PC-9 (cell line): ENCODE measurements around the gene DOCK11.
"Not testable (repeated sequence)": the region's sequence is repeated elsewhere in the genome, so short reads cannot be mapped to it uniquely, and the experiment has no call there.

Experiments
- CTCF ChIP-seq: fragments of 200-600 bp; sonication (generic); conservative IDR thresholded peaks from 2 replicates; pipeline ENCODE4 v1.6.1; 2017; ENCODE audit warnings: mixed run types, antibody characterized with exemption, mild to moderate bottlenecking, moderate library complexity
- EZH2 ChIP-seq: fragments of 200-600 bp; sonication (generic); IDR thresholded peaks from 2 replicates; pipeline ENCODE4 v1.8.0; 2017; ENCODE audit warnings: antibody characterized with exemption, low read depth

GRCh38 chrX:118586206-118586605 is 90.6 kb downstream of the DOCK11 start:
- not testable (repeated sequence) for TF ChIP-seq CTCF, EZH2
